ENCODE results near the gene PCBD1.

- no peak for TF ChIP-seq CTCF (conservative IDR thresholded peaks at IDR 0.05)
- TF ChIP-seq EZH2 (IDR thresholded peaks at IDR 0.05; ENCODE audit: low read depth), result no peak
These were observed at the start of gene PCBD1 for GRCh38 chr10:70887804-70888800.
